NCI-H2107 treated with DMSO at 0.1 percent for 48 hours (cell line): Measurements from ENCODE around the gene TBRG4.

ENCODE experiments used
- DNase-seq: peaks from one replicate; lab custom pipeline; 2025; ENCODE audit not compliant: unreplicated experiment; lab: John Stamatoyannopoulos, UW

Gene TBRG4

DNA sequence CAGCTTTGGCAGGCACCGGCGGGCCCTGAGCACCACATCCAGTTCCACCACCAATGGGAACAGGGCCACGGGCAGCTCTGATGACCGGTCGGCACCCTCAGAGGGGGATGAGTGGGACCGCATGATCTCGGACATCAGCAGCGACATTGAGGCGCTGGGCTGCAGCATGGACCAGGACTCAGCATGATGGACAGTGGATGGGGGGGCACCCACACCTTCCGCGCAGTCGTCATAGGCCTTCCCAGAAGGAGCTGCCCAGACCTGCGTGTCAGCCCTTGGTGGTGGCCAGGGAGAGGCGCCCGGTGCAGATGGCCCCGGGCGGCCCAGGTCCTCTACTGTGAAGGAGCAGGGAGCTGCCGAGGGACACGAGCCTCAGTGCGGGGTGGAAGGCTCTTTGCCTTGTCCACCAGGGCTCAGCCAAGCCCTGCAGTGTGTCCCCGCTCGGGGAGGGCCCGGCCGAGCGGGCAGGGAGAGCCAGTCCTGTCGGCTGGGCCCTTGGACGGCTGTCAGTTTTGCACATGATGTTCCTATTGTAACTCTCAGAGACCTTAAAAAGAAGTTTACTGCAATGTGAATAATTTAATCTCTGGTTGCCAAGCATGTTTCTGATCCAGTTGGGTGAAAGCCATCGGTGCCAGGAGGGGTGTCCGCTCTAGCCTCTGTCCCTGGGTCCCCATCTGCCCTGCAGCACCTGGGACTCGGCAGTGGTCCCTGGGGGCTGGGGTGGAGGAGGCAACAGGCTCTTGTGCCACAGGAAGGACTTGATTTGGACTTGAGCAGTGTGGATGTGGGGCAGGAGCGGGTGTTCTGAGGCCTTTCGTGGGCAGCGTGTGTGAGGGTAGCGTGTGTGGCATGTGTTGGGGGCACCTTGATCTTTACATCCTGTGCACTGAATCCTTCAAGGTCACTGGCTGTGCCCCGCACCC is 35.4 kb downstream of the TBRG4 start:
- DNase-seq, result no peak

DNA sequence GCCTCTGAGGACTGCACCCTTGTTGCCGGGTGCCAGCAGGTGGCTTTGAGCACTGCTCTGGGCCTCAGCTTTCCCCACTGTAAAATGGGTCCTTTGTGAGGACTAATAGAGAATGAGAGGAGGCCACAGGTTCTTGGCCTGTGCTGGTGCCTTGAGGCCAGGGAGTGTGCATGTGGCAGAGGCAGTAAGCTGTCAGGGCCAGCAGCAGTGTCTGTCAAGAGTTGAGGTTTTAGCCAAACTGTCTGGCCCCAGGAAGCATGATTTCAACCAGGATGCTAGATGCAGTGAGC is 36.2 kb downstream of the TBRG4 start:
- no peak for DNase-seq

DNA sequence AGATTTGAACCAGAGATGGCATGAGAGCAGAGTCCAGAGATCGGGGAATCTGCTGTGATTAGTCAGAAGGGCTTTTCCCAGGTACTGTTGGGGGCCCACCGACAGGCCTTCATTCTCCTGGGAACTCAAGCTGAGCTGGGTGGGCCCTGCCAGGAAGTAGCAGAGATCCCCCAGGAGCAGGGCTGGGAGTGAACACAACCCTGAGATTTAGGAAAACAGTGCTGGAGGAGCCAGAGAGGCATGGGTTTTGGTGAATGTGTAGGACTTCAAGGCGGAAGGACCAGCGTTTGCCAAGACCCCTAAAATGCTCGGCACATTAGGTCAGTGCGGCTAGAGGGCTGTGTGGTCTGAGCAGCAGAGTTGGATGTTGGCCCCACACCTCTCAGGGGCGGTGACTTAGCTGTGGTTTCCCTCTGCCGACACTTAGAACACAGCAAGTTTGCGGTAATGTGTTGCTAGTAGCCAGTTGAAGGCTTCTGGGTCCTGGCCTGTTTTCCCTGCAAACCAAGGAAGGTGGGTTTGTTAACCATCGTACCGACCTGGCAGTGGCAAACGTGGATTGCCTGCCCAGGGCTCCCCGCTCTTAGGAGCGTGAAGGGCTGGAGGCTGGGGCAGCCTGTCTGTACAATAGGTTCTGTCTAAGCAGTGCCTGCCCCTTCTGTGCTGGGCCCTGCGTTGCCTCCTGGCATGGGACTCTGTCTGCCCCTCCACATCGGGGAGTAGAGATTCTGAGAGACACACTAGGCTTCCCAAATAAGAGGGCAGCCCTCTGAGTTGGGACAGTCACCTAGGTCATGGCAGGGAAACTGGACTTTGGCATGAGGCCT is 36.8 kb downstream of the TBRG4 start:
- no peak for DNase-seq

DNA sequence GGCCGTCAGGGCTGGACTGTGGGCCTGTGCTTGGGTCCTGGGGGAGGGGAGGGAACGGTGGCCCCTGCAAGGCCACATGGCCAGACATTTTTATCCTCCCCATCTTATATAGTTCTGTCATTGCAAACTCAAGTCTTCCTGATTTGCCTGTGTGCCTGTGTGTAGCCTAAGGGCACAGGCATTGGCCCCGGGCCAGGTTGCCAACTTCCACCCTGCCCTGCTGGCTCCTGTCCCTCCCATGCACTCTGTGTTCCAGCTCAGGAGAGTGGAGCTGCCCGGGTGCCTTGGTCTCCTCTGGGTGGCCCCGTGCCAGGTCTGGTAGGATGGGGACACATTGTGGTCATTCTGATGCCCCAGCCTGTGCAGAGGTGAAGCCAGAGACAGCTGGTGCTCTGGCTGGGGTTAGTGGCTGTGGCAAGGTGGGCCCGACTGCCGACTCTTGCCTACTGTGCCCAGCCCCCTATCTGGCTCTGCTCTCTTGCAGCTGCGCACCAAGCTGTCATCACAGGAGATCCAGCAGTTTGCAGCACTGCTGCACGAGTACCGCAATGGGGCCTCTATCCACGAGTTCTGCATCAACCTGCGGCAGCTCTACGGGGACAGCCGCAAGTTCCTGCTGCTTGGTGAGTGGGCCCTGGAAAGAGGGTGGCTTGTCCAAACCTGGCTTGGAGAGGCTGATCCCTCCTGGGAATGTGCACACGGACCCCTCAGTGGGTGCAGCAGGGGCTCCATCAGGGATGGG is 37.5 kb downstream of the TBRG4 start:
- no peak for DNase-seq

DNA sequence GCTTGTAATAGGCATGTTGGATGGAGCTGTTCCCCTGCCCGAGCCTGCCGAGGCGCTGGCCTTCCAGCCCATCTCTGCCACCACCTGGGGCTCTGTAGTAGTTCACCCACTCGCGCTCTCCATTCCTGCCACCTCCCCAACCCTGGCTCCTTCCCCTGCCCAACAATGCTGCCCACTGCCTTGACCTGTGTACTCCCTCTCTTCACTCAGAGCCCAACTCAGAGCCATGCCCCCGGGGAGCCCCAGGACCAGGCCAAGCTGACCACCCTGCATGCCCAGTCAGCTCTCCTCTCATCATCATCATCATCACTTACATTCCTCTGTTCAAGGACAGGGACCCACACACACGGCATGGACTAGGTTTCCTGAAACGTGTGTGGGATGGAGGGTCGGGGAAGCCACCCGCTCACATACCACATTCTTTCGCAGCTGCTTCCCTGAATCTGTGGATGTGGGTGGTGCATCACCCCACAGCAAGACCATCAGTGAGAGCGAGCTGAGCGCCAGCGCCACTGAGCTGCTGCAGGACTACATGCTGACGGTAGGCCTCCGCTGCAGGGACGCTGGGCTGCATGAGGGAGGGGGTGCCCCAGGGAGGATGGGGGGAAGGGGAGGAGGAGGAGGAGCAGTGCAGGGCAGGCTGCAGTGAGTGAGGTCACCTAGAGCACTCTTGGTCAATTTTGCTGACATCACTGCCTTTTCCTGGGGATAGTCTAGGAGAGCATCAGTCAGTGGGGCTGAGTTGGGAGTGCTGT is 38.3 kb downstream of the TBRG4 start:
- DNase-seq, result no peak

DNA sequence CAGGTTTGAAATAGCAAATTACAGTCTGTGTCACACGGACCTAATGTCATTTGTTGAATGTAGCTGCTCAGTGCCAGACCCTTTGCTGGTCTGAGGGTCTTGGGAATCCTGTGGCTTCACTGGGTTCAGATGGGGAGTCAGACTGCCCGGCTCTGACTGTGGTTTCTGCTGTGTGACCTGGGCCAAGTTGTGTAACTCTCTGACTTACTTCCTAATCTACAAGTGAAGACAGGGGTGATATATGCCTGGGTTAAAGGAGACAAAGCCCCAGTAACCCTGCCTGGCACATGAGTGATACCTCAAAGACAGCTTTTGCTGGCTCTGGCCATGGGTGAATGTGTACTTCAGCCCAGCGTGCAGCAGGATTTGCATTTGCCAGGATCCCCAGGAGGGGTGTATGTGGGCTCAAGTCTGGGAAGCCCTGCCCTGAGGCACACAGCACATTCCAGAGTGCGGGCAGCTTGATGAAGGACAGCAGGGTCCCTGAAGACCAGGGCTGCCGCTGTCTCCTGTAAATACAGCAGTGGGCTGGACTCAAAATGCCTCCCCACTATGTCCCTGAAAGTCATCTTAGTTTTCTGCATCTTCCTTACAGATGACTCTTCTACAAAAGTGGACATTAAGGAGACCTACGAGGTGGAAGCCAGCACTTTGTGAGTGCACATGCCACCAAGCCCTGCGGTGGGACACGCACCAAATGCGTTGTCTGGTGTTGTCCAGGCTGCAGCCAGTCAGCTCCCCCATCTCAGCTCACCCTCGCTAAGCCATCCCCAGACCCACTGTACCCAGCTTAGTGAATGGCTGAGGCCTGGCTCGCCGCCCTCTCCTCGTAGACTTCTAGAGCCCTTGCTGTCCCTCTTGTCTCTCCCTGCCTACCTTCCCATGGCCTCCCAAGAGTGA is 39.1 kb downstream of the TBRG4 start:
- no peak for DNase-seq

DNA sequence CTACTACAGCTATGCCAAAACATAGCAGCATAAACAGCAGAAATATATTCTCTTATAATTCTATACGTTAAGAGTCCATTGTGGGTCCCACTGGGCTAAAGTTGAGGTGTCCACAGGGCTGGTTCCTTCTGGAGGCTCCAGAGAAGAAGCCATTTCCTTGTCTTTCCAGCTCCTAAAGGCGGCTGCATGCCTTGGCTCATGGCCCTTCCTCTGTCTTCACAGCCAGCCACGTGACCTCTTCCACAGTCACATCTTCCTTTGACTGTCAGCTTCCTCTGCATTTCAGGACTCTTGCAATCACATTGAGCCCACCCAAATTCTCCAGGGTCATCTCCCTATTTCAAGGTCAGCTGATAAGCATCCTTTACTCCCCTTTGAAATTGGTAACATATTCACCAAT is 40.0 kb downstream of the TBRG4 start:
- no peak for DNase-seq

DNA sequence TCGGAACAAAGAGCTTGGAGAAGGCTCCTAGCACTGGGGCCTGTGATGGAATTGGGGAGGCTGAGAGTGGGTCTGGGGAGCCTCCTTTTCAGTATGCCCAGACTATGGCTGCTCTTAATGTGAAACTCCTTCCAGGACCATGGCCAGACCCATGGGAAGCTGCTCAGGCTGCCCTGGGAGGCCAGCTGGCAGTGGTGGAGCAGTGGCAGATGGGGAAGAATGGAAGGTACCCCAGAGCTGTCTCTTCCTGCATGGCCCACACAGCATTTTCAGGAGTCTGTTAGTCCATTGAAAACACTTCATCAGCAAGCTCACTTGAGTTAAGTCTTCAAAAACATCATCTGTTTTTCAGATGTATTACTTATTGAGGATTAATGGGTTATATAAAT is 41.2 kb downstream of the TBRG4 start:
- DNase-seq, result no peak

DNA sequence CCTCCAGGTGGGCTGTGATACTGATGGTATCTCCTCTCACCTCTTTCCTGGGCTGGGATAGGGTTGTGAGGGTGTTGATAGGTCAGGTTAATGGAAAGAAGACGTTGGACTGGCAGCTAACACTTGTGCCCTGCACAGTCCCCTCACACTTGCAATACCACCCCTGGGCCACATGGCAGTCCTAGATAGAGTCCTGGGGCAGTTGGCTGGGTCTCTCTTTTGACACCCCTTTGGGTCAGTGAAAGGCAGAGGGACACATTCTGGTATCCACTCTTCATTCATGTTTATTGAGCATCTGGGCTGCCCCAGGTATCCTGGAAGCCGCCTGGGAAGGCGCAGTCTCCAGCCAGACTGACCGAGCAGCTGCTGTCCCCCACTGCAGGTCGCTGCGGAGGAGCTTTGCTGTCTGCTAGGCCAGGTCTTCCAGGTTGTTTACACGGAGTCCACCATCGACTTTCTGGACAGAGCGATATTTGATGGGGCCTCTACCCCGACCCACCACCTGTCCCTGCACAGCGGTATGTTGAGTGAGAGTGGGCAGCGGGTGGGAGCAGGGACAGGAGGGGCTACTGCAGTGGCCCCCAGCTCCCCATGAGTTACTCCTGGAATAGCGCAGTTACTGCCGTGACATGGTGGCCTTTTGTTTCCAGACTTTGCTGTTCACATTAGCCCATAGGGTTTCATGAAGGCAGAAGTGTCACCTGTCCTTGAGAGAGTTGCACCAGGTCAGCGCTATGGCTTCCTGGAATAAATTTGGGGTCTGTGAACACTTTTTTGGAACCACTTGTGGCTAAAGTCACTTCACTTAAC is 41.8 kb downstream of the TBRG4 start:
- no peak for DNase-seq

DNA sequence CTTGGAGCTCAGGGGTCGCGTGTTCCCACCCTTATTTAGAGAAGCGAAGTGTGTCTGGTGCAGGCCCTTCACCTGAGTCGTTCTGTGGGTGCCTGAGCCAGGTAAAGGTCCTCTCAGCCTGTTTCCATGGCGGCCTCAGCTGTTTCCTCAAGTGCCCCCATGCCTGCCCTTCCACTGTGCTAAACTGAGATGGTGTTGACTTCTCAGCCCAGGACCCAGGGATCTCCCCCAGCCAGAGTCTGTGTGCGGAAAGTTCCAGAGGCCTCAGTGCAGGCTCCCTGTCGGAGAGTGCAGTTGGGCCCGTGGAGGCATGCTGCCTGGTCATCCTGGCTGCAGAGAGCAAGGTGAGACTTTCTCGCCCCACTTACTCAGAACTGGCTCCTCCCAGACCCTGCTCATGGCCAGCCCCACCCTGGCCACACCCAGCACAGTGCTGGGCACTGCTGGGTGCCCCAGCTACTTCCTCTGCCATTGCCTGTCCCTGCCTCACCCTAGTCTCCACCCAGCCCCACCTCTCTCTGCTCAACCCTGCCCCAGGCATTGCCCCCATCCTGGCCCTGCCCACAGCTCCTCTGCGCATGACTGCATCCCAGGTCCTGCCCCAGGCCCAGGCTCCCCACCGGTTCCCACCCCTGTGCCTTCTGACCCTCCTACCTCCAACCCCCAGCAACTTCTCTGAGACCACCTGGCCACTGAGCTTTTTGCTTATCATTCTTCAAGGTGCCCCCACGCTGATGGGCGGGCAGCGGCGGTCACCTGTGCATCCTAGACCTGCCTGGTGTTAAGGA is 43.1 kb downstream of the TBRG4 start:
- no peak for DNase-seq

DNA sequence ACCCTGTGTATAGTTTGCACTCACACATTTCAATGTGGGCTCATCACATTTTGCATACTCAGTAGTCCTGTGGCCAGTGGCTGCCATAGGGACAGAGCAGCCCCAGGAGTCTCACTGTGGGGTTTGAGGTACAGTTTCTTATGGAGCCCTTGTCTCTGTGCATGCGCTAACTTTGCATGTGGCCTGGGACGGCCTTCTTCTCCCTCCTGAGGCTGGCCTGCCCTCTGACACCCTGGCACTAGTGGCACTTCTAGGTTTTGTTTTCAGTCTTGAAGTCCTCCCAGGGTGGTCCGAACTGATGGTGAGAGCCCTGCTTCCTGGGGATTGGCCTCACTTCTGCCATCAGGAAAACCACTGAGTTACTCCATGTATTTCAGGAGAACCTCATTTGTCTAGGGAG is 43.9 kb downstream of the TBRG4 start:
- DNase-seq, result no peak

DNA sequence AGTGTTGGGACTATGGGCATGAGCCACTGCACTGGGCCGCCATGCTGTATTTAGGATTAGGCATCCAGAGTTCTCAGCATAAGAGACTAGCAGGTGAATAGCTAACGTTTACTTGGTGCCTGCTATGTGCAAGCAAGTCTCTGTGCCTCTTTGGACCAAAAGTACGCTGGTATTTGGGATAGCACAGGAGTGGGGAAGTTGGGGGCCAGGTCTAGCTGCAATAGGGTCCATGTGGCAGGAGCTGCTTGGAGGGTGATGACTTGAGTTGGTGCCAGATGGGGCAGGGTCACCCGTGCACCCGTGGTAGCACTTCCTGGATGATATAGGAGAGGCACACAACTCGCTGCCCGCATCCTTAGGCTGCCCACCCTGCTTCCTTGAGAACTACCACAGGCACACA is 45.1 kb downstream of the TBRG4 start:
- DNase-seq, result no peak

DNA sequence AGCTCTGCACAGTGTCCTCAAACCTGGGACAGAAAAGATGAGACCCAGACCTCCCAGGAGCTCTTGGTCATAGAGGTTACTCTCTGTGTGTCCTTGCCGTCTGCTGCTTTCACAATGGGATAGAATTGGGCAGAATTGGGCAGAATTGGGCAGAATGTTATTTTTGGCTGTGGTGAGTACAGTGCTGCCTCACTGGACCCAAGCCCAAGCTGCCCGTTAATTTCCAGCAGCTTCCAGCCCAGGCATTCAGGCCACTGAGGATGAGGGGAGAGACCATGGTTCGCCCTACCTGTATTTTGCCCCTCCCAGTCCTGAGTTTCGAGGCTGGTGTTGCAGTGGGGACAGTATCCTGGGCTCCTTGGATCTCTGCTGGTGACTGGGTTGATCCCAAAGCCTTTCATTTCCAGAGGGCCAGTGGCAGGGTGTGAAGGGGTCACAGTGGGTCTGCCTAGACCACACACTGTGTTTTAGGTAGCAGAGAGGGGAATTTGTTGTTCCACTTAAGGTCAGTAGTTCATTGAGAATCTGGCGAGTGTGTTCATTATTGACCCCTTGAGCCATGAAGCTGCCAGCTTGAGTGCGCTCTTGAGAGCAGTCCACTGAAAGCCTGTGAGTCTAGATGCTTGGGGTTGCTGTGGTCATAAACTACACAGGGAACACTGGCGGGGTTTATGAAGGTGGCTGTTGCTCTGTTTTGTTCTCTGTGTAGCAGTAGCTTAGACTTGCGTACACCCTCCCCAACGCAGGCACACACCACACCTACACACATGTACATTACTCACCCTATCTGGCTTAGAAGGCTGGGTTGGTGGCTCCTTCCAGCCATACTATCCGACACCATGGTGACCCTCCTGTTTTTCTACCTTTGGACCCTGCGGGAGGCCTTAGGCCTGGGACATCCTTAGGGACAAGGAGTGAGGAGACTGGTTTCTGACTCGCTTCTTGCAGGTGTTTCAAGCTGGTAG is 46.2 kb downstream of the TBRG4 start:
- DNase-seq, result no peak

DNA sequence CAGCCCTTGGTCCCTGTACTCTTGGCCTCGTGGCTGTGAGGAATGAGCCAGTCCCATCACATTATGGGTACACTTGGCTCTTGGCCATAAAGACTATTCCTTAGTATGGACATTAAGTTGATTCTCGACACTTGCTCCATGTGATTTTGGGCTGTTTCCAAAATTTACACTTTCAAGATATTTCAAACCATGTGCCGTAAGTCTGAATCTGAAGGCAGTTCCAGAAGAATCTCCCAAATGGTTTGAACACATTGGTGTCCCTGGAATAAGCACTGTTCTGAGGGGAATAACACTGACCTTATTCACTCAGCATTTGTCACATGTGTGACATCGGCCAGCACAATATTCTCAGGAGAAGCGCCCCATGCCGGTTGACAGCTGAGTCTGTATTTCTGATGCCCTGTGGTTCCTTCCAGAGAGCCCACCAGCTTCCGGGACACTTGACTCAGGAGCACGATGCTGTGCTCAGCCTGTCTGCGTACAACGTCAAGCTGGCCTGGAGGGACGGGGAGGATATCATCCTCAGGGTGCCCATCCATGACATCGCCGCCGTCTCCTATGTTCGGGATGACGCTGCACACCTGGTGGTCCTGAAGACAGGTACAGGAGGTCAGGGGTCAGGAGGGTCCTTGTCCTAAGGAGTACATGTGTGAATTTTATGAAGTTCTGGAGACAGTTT is 47.3 kb downstream of the TBRG4 start:
- DNase-seq, result no peak

DNA sequence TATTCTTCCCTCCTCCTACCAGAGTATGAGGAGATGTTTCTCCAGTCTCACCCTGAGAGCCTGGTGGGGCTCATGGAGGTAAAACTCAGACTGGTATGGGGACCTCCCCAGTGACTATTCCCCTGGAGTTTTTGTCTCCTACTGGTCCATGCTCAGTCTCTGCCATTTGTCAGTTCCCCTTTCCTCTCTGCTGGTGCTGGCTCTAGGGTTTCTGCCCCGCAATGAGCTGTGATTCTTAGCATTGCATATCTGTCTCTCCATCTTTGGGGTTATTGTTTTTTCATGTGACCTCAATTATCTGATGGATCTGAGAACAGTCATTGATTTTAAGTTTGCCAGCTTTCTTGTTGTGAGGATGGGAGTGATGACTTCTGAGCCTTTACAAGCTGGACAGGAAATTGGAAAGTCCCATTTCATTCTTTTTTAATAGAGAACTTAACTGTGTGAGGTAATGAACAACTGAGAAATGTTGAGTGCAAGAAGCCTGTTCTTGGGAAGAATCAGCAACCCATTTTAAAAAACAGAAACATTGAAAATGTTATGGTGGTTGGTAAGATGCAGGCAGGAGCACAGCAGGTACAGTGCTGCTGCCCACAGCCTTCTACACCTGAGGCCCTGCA is 49.6 kb downstream of the TBRG4 start:
- no peak for DNase-seq

DNA sequence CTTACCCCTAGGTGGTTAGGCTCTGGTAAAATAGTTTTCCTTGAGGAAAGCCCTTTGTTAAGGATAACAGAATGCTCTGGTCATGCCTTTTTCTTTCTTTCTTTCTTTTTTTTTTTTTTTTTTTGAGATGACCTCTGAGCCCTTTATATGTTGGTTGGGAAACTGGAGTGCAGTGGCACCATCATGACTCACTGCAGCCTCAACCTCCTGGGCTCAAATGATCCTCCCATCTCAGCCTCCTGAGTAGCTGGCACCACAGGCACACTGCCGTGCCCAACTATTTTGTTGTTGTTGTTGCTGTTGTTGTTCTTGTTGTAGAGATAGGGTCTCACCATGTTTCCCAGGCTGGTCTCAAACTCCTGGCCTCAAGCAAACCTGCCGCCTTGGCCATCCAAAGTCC is 50.1 kb downstream of the TBRG4 start:
- DNase-seq, result no peak
